Measurements from ENCODE around the gene PADI1.

The PADI1 gene

GRCh38 chr1:17244821-17245740 lies 40.2 kb downstream of the PADI1 start:
- no peak for DNase-seq

GRCh38 chr1:17245816-17246325 lies 40.9 kb downstream of the PADI1 start:
- DNase-seq: no peak

DNA sequence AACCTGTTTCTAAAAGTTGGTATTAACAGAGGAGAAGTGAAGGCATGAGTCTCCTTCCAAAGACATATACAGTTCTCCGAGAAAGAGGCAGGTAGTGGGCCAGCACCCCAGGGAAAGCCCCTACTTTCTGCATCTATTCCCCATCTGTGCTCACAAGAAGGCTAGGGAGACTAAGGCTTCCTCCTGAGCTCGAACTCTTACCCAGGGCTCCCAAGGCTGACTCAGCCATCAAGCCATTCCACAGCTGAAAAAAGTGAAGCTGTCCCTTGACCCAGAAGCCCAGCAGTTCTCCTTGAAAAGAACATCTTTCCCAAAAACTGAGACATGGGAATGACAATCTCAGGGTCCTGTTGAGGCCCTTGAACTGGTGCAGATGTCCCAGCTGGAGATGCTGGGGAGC lies 42.0 kb downstream of the PADI1 start:
- DNase-seq: no peak

DNA sequence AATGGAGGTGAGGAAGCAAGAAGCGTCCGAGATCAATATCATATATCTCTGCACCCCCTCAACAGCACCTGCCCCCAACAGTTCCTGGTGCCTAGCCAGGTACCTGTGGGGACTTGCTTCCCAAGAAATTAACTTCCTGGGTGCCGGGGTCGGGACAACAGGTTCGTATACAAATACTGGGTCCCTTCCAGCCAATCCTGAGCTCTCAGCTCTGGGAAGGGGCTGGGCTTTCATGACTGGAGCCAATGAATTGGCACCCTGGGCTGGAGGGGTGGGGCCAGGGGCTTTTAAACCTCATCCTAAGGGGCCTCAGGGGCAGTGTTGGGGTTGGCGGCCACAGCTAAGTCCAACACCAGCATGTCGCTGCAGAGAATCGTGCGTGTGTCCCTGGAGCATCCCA lies 43.9 kb downstream of the PADI1 start, which contains the start of gene PADI3:
Gene PADI3 (plus strand): TSS at position 318 of the 400 bp plus-strand sequence. CDS start 40 bp downstream, at position 358.
- no peak for DNase-seq

DNA sequence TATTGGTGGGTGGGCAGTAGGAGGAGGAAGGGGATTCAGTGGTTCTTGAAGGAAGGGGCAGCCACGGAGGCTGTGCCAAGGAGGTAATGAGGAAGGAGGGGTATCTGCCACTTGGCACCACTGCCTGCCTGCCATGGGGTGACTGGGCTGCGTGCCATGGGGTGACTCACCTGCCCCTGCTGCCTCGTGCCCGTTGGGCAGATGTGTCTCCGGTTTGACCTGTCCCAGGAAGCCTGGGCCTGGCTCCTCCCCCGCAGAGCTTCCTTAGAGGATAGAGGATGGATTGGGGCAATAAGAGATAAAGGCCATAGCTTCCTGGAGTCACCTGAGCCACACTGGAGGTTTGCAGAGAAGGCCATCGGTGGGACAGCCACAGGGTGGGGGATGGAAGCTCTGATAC lies 45.7 kb downstream of the PADI1 start:
- no peak for DNase-seq

GRCh38 chr1:17251246-17251645 lies 46.3 kb downstream of the PADI1 start:
- DNase-seq: no peak

GRCh38 chr1:17251701-17252376 lies 46.9 kb downstream of the PADI1 start:
- no peak for DNase-seq

DNA sequence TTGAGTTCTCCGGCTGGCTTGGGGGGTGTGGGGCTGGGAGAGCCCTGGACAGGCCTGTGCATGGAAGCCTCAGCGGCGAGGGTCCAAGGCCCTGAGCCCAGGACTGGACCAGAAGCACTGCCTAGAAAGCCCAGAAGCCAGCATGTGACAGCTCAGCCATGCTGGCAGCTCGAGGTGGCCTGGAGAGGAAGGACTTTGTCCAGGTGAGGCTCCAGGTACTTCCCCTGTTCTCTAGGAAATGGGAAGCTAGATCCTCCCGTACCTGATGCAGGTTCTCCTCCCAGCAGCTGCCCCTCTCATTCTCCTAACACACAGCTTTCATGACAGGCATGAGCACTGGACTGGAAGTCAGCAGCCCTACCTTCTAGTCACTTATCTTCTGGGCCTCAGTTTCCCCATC lies 50.4 kb downstream of the PADI1 start:
- DNase-seq: no peak

DNA sequence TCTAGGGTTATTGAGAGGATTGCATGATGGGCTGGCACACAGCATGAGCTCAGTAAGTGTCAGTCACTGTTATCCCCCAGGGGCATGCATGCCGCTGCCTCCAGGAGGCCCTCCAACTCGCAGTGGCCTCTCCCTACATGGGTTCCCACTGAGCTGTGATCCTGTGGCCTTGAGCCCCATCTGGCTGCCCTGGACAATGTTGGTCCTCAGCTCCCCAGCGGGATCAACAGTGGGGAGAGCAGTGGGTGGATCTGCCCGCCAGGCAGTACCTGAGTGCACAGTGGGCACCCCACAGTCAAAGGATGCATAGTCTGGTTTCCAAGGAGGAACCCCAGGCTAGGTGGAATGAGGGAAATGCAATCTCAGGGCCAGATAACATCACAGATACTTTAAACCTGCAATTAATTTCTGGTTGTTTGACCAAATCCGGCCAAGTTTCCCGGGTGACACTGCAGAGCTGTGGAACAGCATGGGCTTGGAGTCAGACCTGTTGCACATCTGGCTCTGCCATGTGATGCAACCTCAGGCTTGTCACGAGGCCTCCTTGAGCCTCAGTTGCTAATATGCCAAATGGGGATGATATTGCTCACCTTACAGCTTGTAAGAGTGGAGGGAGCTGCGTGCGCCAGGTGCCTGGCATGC lies 53.3 kb downstream of the PADI1 start:
- DNase-seq: no peak

GRCh38 chr1:17258758-17259130 lies 53.8 kb downstream of the PADI1 start:
- DNase-seq: no peak

DNA sequence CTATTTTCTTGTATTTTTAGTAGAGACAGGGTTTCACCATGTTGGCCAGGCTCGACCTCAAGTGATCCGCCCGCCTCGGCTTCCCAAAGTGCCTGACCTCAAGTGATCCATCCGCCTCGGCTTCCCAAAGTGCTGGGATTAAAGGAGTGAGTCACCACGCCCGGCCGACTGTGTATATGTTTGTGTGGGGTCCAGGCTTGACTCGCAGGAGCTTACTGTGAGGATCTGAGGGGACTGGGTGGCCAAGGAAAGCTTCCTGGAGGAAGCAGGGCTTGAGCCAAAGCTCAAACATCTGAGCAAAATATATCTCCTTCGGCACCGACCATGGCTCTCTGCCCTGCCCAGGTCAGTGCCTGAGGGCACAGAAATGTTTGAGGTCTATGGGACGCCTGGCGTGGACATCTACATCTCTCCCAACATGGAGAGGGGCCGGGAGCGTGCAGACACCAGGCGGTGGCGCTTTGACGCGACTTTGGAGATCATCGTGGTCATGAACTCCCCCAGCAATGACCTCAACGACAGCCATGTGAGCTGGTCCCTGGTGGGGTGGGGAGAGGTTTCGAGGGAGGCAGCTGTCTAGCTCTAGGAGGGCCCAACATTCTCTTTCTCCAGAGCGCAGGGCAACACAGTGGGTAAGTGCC lies 54.4 kb downstream of the PADI1 start:
- DNase-seq: no peak

DNA sequence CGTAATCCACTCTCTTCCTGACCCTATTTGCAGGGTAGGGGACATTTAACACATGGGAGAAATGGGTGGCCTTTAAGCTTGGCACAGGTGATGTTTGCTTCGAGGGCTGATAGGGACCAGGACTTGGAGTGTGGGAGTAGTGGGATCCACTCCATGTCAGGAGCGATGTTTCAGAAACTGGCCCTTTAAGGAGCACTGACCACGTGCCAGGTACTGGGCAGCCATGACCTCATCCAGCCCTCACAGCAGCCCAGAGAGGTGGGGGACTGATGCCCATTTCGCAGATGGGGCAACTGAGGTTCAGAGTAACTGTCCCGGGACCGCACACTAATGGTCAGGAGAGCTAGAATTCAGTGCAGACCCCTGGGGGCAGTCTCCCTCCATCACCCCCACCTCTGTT lies 55.3 kb downstream of the PADI1 start:
- no peak for DNase-seq

DNA sequence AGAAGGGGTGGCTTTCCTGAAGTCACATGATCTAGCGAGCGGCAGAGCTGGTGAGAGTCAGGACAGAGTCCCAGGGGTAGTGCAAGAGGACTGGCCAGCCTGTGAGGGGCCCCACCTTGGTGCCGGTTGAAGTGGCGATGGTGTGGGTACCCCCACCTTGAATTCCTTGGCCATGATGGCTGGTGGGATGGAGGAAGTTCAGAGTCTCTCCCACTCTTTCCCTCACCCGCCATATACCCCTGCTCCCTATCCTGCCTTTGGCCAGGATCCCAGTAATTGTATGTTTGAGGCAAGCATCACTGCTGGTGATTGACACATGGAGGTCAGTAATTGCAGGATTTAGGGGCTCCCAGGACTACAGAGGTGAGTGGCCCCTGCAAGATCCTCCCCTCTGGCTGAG lies 55.8 kb downstream of the PADI1 start:
- no peak for DNase-seq

DNA sequence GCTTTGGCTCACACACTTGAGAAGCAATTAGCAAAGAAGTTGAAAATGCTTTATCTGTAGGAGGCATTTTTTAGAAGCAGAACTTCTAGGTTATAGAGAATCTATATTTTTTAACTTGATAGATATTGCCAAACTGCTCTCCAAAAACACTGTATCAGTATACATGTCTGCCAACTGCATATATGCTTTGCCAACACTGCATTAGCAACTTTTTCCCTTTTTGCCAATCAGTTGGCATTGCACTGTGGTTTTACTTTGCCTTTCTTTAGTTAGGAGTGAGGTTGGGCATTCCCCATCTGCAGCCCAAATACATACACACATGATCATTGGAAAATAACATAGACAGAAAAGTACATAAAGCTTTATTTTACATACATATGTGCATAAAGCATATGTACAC lies 59.0 kb downstream of the PADI1 start:
- no peak for DNase-seq

- no peak for DNase-seq
Observed at GRCh38 chr1:17264470-17264869, 59.5 kb downstream of the PADI1 start.

DNA sequence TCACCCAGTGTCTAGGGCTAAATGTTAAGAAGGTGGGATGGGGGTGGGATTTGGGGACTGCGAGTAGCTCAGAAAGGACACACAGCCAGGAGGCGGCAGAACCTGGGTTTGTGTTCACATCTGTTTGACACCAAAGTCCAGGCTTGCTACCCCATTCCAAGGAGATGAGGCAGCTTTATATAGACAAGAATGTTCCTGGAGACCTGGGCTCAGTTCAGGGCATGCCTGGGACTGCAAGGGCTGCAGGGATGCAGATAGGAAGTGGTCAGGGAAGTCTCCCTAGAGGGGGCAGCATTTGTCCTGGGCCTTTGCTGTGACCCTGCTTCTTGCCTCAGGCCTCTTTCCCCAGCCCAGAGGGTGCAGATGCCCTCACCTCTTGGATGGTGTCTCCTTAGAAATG lies 60.2 kb downstream of the PADI1 start:
- DNase-seq: no peak

- DNase-seq: no peak
Observed at GRCh38 chr1:17265950-17266349, 61.0 kb downstream of the PADI1 start.

DNA sequence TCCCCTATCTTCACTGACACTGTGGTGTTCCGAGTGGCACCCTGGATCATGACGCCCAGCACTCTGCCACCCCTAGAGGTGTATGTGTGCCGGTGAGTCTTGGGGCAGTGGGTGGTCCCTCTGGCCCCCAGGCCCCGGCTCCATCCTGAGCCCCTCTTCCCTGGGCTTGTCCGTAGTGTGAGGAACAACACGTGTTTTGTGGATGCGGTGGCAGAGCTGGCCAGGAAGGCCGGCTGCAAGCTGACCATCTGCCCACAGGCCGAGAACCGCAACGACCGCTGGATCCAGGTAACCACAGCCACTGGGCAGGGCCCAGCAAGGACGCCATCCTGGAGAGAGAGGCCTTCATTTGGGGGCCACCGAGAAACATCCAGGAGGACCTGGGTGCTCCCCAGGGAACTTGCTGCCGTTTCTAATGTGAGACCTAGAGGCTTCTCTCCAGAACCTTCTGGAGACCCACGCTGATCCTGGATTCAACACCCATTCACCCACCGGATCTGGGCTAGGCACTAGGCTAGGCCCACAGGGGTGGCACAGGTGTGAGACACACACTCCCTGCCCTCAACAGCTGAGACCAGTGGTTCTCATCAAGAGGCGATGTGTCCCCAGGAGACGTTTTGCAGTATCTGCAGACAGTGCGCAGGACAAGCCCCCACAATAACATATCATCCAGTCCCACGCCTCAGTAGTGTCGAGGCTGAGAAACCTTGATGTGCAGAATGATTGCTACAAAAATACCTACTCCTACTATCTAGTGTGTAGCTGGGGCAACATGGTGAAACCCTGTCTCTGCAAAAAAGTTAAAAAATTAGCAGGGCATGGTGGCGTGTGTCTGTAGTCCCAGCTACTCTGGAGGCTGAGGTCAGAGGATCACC lies 66.2 kb downstream of the PADI1 start:
- no peak for DNase-seq

GRCh38 chr1:17272066-17272465 lies 67.1 kb downstream of the PADI1 start:
- no peak for DNase-seq

- no peak for DNase-seq
Observed at GRCh38 chr1:17272646-17273045, 67.7 kb downstream of the PADI1 start.

GRCh38 chr1:17273096-17273495 lies 68.2 kb downstream of the PADI1 start:
- no peak for DNase-seq

Measured in midbrain (tissue), 1 donor.